Activated CD4-positive, alpha-beta T cell treated with anti-CD3 and anti-CD28 coated beads, Interleukin-10, Interleukin-2, amounts not matched to agents 100 ng/mL and 50 ng/mL, durations not matched to agents 16 hours and 8 hours (primary cell): ENCODE data around the gene NAV3.
"Not testable (repeated sequence)": the region's sequence is repeated elsewhere in the genome, so short reads cannot be mapped to it uniquely, and the experiment has no call there.

Source experiments
- DNase-seq: peaks from one replicate; pipeline ENCODE4 v3.0.0-alpha.2; 2020

NAV3 gene

GRCh38 chr12:78198896-78199295, 368.2 kb downstream of the NAV3 start:
- DNase-seq: no peak

DNA sequence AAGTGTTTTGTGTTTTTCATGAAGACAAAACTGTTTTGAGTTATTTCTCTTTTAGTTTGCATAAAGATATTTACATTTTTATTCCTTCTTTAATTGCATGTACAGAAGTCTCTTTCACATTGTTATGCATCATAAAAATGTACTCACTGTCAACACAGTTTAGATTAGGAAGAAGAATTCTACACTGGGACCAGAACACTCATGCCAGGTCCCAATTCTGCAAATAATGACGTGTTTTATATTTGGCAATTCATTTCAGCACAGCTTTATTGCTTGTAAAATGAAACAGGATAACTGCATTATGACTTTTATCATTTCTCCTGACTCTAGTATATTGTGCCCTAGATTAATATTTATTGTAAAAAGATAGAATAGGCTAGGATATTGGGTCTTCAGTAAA, 369.2 kb downstream of the NAV3 start:
- no peak for DNase-seq

GRCh38 chr12:78204926-78205325, 374.2 kb downstream of the NAV3 start:
- DNase-seq: no peak

DNA sequence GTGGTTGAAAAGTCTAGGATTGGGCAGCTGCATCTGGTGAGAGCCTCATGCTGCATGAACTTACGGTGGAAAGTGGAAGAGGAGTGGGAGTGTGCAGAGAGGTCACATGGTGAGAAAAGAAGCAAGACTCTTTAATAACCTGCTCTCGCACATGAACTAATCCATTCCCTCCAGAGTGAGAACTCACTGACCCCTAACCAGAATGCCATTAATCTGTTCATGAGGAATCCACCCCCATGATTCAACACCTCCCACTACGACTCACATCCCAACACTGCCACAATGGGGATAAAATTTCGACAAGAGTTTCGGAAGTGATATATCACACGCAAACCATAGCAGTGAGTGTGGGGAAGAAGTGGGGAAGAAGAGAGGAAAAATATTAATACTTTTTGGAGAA, 377.4 kb downstream of the NAV3 start:
- no peak for DNase-seq

DNA sequence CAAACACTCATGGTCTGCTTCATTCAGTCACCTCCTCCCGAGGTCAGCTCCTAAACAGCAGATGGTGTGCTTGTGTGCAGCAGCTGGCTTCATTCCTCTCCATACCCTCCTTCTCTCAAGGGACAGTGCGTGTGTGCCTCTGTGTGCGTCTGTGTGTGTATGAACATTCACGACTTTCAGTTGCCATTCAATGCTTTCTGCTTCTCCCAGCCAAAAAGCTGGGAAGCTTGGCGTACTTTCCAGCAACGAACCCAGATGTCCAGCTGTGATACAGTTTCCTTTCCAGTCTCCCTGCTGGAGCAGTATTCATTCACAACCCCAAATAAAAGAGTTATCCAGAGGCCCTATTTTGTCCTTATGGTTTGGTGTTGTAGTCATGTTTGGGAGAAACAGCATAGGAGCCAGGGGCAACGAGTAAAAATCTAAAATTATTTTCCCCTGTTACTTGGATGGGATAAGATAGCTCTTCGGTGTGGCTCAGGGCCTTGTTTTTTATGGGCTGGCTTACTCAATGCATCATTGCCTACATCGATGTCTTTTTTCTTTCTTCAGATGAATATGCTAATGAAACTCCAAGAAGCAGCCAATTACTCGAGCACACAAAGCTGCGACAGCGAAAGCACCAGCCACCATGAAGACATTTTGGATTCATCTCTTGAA, 379.3 kb downstream of the NAV3 start:
- DNase-seq: no peak

DNA sequence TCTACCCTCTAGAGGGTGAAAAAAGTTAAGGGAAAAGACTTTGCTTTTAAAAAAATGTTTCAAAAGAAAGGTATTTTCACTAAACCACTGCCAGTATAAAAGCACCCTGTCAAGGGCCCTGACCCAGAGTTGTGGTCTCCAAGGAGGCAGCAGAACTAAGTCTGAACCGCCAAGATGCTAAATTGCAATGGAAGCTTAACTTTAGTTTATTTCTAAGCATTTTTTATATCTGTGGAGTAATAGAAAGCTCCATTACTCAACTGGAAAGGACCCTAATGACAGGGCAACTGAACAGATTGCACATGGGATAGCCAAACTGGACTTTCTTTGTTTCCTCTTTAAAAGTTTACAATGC, 379.8 kb downstream of the NAV3 start:
- DNase-seq: no peak

DNA sequence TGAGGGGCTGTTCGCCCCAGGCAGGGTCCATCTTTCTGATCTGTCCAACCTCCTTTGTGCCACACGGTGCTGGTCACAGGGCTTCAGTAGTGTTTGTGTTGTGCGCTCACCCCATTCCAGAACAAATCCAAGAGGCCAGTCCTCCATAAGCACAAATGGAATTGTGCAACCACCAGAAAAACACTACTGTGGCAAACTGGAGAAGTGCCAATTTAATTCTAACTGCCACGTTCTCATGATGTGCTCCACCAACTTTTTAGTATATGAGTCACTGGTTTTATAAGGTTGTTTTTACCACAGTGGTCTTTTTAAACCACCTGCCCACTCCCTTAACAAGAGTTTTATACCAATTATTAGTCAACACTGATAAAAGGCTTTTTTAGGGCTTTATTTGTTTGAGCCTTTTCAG, 380.2 kb downstream of the NAV3 start:
- no peak for DNase-seq

DNA sequence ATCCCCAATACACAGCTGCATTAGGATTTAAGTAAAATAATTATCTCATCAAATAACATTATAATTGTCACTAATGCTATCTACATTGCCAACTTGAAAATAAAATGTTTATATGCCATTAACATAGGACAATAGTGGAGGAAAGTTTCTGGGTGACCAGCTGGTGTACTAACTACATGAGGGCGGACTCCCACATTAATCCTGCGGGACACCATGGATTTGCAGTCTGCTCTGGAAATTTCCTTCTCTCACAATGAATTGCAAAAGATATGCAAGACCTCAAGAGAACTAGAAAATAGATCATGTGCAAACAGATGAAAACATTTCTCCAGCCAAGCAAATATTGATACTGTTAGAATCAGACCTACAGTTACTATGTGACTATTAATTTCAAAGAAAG, 390.1 kb downstream of the NAV3 start:
- DNase-seq: no peak

GRCh38 chr12:78224154-78224553, 393.5 kb downstream of the NAV3 start:
- DNase-seq: no peak

- DNase-seq: no peak
Measured at GRCh38 chr12:78226763-78227162, 396.1 kb downstream of the NAV3 start.

- DNase-seq: peak; percentile 45
Measured at GRCh38 chr12:78229591-78230101, 399.0 kb downstream of the NAV3 start.

DNA sequence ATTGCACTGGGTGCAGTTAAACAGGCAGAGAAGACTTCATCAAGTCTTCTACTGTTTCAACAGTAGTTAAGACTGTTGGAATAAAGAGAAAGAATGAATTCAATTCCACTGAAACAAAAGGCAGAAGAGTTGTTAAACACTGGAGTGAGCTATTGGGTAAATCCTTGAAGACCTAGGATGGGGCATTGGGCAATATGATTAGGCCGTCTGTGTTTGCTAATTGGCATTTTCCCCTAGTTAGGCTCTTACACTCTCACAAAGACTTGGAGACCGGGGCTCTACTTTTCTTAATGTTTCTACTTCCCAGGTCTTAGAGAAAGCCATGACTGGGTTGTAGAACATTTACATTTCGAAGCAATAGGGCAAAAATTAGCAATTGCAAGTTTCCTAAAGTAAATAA, 402.1 kb downstream of the NAV3 start:
- DNase-seq: no peak

- DNase-seq: no peak
Measured at GRCh38 chr12:78236264-78236663, 405.6 kb downstream of the NAV3 start.

- DNase-seq: no peak
Measured at GRCh38 chr12:78239544-78239943, 408.9 kb downstream of the NAV3 start.

GRCh38 chr12:78240827-78241226, 410.1 kb downstream of the NAV3 start:
- DNase-seq: no peak

- no peak for DNase-seq
Measured at GRCh38 chr12:78241446-78241845, 410.8 kb downstream of the NAV3 start.

DNA sequence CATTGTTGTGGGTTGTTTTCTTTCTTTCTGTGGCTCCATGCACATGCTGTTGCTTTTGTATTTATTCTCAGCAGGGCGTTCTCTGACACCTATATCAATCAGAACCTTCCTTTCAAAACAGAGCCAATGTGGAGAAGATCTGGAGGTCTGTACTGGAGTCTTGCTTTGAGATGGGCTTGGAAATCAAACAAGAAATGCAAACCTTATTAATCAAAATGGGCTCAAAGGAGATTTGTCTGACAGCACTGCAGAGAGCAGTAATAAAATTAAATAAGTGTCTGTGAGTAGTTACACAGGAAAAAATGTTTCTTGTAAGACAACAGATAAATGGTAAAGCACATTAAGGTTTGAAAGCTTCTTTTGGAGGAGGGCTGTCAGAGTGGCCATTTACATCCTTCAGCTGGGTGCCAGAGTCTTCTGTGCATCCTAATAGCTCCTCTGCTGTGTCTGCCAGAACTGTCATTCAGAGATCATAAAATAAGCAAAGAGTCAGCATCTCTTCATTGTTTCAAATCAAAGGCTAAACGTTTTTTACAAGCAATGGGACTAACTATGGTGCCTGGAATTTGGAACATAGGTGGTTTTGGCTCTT, 414.3 kb downstream of the NAV3 start:
- DNase-seq: no peak

DNA sequence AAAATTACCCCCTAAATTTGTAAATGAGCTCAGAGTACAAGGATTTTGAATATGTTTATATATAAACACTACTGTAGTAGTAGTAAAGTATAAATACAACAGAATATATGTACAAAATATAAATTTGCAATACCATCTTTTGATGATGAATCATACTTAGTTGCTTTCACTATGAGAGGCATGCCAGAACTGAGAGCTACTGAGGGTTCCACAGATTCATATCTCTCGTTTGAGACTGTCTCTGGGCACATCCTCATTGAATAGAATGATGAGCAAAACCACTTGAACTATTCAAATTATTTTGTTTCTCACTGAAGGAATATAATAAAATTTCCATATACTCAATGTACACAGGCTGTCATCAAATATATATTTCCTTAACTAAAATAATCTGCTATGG, 417.6 kb downstream of the NAV3 start:
- peak; percentile 3 for DNase-seq

- no peak for DNase-seq
Measured at GRCh38 chr12:78249578-78249977, 418.9 kb downstream of the NAV3 start.

- DNase-seq: not testable (repeated sequence)
Measured at GRCh38 chr12:78257662-78258061, 427.0 kb downstream of the NAV3 start.

GRCh38 chr12:78260976-78261375, 430.3 kb downstream of the NAV3 start:
- no peak for DNase-seq

DNA sequence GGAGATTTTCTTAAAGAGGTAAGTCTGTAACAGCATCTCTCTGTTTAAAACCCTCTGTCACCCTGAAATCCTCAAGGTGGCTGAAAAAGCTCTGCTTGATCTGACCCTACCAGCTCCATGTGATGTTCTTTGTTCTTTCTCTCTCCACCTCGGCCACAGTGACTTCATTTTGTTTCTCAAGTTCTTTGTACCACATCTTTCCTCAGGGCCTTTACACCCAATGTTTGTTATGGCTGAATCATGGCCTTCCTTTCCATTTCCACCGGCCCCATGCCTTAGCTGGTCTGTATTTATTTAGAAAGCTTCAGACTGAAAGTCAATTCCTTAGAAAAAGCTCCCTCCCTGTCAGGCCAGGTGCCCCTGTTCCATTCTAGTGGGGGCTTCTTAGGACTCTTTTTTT, 431.2 kb downstream of the NAV3 start:
- DNase-seq: no peak
